H7 (cell line): ENCODE data around the gene FAM163B. TPM values are rescaled to one million over a fixed set of nuclear protein-coding genes. Genes with fewer than 3 reads are reported as not detected.

ENCODE experiments used
- DNase-seq: peaks from one replicate; pipeline ENCODE4 v3.0.0; 2012
- H3K27me3 ChIP-seq: 2 replicates; pipeline ENCODE4 v1.6.0; 2011; ENCODE audit warnings: mild to moderate bottlenecking, low read length; ENCODE audit not compliant: control insufficient read depth, insufficient read depth
- H3K36me3 ChIP-seq: replicated peaks from 2 replicates; pipeline ENCODE4 v1.5.1; 2011; ENCODE audit warnings: low read length; ENCODE audit not compliant: control insufficient read depth, insufficient read depth
- H3K4me3 ChIP-seq: 2 replicates; pipeline ENCODE4 v1.5.1; 2011; ENCODE audit warnings: low read depth, mild to moderate bottlenecking, control low read depth, low read length, moderate library complexity; ENCODE audit not compliant: insufficient read depth
- total RNA-seq: library from RNA; depleted of rRNA; stranded (reverse); fragments of >200 nt; shearing (Covaris generic); gene quantifications from 2 replicates; pipeline ENCODE4 v1.2.3, GENCODE V29; 2014

The FAM163B gene
- total RNA-seq, 1 experiment from 2014 or later, result 1.2 TPM

DNA sequence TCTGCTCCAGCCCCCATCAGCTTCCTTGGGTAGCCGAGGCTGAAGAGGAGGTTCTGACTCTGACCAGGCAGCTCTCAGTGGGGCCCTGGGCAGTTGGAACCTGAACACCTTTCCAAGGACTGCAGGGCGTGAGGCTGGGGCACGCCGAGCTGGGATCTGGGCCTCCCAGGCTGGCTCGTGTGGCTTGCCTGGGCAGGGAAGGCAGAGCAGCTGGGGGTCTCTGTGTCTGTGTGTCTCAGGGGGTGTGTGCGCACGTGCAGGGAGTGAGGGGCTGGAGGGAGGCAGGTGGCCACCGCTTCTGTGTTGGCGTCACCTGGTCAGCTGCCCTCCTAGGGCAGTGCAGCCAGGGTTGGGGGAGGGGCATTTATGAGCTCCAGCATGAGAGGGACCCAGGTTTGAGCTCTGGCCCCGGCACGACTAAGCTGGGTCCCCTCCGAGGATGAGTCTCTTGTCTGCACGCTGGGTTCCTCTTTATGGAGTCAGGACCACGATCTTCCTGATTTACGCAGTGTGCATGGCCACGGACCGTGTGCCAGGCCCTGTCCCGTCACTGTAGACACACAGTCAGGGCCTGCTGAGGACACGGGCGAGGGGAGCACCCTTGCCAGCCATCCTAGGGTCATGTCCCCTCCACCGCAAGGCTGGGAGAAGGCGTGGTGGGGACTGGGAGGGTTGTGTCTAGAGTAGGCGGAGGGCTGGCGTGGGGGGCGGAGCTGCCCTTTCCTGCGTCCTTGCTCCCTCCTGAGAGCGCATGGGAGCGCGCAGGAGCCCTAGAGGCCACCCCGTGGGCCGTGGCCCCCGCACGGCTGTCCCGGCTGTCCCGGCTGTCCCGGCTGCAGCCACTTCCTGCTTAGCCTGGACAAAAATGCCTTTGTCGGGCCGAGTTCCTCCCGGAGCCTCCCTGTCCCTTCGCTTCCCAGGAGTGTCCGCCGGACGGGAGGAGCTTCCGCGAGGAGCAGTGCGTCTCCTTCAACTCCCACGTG, 70.0 kb downstream of the FAM163B start:
- H3K4me3 ChIP-seq, result no peak overlapping the region
- DNase-seq, result peak; percentile 84
- no peaks in the 10 kb centered on the region for H3K36me3 ChIP-seq
- no peaks in the 10 kb centered on the region; the same call in 1 of the 2 replicates for H3K27me3 ChIP-seq

DNA sequence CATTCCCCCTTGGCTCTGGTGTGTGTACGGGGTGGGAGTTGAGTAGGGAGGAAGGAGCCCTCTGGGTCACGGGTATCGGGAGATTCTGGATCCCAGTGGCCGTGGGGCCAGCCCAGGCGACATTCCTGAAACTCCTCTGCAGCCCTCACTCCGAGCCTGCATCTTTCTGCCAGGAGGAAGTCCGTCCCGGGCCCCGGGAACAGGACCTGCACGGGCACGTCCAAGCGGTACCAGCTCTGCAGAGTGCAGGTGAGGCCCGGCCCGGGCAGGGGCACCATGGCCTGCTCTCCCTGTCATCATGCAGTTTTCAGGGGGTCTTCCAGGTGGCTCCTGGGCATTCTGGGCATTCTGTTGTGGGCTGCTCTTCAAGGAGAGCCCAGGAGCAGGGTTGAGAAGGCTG, 71.0 kb downstream of the FAM163B start:
- no peak overlapping the region for H3K4me3 ChIP-seq
- H3K27me3 ChIP-seq, result peaks cover 1% of the 10 kb centered on the region; the same call in 1 of the 2 replicates
- H3K36me3 ChIP-seq, result no peaks in the 10 kb centered on the region
- no peak for DNase-seq

DNA sequence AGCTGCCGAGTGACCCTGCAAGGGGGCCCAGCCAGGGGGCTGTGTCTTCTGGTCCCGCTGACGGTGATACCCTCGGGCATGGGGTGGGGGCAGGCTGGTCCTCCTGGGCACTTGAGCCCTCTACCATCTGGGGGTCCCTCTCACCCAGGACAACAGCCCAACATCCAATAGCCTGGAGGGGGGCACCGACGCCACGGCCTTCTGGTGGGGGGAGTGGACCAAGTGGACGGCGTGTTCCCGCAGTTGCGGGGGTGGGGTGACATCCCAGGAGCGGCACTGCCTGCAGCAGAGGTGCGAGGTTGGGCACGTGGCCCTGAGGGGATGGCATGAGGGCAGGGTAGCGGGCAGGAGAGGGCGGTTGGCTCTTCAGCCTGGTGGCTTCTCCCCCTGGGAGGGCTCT, 71.9 kb downstream of the FAM163B start:
- no peak overlapping the region for H3K4me3 ChIP-seq
- peaks cover 1% of the 10 kb centered on the region; the same call in 1 of the 2 replicates for H3K27me3 ChIP-seq
- no peaks in the 10 kb centered on the region for H3K36me3 ChIP-seq
- DNase-seq, result no peak

DNA sequence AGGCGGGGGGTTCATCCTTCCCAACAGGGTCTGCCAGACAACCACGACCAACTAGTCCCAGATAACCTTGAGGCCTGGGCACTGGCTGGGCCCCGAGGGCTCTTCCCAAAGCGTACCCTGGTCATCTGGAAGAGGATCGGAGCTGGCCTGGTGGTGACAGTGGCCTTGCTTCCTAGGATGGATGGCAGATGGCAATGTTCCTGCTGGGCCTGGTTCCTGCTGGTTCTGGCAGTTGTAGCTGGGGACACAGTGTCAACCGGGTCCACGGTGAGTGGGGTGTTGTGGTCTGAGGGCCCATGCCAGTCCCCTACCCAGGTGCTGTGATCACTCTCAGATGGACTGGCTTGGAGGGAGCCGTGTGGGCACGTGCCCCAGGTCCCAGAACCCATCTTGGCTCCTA, 72.7 kb downstream of the FAM163B start:
- Histone ChIP-seq H3K36me3 (no peaks in the 10 kb centered on the region), H3K27me3 (peaks cover 1% of the 10 kb centered on the region; the same call in 1 of the 2 replicates), H3K4me3 (no peak overlapping the region)
- DNase-seq, result no peak

DNA sequence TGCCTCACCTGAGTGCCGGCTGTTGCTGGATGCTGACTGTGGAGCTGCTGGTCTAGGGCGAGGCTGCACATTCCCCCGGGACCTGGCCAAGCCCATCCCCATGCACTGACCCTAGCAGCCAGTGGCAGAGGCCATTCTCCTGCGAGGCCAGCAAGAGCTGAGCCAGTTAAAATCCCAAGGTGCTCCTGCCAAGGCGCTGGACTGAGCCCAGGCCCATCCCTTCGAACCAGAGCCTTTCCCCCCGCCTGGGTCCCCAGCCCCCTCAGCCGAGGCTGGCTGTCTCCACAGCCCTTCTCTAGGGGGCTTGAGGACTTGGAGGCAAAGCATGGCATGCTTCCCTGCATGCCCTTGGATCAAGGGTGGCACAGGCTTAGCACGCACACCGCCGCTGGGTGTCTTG, 73.1 kb downstream of the FAM163B start:
- peak; percentile 55 for DNase-seq
- Histone ChIP-seq H3K27me3 (peaks cover 1% of the 10 kb centered on the region; the same call in 1 of the 2 replicates), H3K36me3 (no peaks in the 10 kb centered on the region), H3K4me3 (no peak overlapping the region)

DNA sequence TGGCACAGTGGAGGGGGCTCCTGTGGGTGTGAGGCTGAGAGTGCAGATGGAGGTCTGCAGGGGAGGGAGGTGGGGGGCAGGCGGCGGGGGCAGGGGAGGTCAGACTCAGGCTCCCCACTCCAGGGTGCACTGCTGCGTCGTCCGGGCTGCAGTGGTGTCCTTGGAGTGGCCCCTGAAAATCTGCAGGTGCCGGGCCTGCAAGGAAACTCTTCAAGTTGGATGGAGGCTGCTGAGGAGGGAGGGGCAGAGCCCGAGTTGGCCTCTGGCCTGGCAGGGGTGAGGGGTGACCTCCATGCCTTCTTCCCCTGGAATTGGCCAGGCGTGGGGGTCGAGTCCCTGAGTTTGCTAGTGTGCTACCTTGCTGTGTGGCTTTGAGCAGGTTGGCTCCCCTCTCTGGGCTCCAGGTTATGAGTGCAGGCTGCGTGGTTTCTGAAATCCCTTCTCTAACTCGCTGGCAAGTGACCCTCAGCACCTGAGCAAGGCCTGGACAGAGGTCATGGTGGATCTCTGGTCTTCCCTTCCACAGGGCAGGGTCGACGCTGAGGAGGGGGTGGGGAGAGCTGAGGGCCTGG, 73.8 kb downstream of the FAM163B start:
- Histone ChIP-seq H3K4me3 (no peak overlapping the region; the same call in 1 of the 2 replicates), H3K36me3 (no peaks in the 10 kb centered on the region), H3K27me3 (peaks cover 1% of the 10 kb centered on the region; the same call in 1 of the 2 replicates)
- peak; percentile 62 for DNase-seq

DNA sequence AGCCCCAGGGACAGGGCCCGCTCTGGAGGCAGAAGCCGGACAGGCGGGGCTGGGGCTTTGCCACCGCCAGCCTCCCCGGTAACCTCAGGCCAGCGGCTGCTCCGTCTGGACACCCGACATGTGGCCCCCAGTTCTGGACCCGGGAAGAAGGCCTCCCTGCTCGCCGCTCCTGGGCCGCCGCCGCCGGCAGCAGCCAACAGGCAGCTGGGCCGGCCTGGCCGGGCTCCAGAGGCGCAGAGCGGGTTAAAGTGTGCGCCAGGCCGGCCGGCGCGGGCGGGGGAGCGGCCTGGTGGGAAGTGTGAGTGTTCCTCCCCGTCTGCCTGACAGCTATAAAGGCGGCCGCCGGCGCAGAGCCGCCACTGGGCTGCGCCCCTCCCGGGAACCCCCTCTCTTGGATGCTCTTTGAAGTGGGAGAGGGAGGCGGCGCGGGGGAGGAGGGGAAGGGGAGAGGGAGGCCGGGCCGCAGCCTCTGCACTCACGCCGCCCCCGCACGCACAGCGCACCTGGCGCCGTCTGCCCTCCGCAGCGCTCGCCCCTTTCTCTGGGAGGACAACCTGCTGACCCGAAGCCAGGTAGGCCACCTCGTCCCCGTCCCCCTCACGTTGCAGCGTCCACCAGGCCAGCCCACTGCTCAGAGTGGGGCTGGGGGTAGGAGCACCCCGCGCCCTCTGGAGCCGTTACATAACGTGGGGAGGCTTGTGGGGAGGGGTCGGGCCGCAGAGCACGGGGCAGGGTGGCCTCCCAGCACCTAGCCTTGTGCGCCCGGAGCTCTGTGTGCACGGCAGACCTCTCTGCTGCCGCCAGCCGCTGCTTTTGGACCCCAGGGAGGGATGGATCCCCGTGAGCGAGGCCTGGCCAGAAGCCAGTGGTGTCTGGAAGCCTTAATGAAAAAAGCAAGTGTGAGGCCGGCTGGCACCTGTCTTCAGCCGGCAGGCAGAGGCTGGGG, 74.6 kb downstream of the FAM163B start, which contains the start of gene ADAMTSL2:
ADAMTSL2 (plus strand) TSS at position 359 of the 946 bp plus-strand sequence. CDS start 2,009 bp downstream, outside the sequence.
- peak; percentile 92 for DNase-seq
- no peaks in the 10 kb centered on the region for H3K36me3 ChIP-seq
- peaks cover 1% of the 10 kb centered on the region; the same call in 1 of the 2 replicates for H3K27me3 ChIP-seq
- H3K4me3 ChIP-seq, result peak within 1 kb of the TSS; percentile 25; the same call in 1 of the 2 replicates

DNA sequence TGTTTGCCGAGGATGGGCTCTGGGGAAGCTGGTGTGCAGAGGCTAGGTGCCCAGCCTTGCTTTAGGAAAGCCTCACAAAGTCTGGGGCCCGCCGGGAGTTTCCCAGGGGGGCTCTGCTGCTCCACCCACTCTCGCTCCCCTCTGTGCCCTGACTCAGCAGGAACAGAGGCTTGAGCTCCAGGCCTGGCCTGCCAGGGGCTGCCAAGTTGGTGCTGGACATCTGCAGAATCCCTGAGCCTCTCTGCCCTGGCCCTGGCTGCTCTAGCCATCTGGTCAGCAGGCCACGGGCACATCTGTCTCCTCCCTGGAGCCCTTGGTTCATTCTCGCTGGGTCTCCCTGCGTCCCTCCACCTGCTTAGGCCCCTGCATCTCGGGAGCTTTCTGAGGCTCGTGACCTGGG, 75.3 kb downstream of the FAM163B start:
- Histone ChIP-seq H3K36me3 (no peaks in the 10 kb centered on the region), H3K4me3 (no peak overlapping the region), H3K27me3 (peaks cover 1% of the 10 kb centered on the region; the same call in 1 of the 2 replicates)
- no peak for DNase-seq

DNA sequence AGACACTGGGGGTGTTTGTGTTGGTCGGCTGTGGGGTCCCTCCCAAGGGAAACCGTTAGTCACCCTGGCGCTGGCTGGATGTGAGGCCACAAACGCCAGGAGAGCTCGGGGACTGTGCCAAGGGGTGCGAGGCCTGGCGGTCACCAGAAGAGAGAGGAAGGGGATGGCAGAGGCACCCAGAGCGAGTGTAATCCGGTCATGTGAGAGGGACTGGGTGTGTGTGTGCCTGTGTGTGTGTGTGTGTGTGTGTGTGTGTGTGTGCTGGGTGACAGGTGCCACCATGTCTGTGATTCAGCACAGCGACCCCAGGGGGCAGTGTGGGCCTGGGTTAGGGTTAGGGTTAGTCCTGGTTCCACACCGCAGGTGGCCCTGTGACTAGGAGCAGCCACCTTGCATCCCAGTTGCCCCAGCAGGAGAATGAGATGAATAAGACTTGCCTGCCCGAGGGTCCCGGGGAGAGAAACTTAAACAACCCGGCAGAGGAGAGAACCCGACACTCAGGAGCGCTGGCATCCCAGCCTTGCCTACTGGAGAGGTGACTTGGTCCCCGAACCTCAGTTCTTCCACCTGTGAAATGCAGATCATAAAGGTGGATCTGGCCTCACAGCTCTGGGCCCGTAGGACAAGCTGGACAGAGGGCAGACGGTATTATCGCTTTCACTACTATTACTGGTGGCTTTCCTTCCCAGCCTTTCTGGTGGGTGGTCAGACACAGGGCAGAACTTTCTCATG, 76.1 kb downstream of the FAM163B start:
- DNase-seq, result peak; percentile 90
- H3K4me3 ChIP-seq, result no peak overlapping the region
- H3K36me3 ChIP-seq, result no peaks in the 10 kb centered on the region
- H3K27me3 ChIP-seq, result peaks cover 1% of the 10 kb centered on the region; the same call in 1 of the 2 replicates

DNA sequence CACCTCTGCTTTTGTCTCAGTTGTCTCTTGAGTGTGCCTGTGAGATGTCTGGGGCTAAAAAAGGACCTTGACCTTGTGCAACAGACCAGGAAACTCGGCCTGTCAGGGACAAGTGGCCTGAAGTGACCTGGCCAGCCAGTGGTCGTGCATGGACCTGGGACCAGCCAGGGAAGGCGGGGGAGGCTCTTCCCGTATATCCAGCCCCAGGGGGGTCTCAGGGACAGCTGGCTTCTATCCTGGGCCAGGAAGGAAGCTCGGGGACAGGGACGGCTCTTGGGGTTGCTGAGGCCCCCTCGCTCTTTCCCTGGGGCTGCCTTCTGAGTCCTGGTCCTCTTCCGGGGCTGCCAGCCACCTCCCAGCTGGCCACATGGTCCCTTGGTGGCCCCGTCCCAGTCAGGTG, 77.9 kb downstream of the FAM163B start:
- H3K36me3 ChIP-seq, result no peaks in the 10 kb centered on the region
- no peak overlapping the region for H3K4me3 ChIP-seq
- no peak for DNase-seq
- H3K27me3 ChIP-seq, result peaks cover 1% of the 10 kb centered on the region; the same call in 1 of the 2 replicates

DNA sequence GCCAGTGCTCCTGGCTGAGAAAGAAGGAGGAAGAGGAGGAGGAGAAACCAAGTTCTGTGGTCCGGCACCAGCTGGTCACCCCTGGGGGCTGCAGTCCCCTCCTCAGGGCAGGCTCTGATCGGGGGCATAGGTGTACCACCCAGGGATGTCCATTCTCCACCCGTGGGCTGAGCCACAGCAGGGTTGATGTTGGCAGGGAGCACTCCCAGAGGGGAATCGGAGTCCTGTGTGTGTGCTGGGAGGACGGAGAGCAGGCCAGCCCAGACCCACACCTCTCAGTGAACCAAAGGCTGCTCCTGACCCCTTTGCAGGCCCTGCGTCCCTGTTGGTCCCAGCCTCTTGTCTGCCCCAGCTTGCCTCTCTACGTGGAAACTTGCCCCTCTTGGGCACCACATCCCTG, 79.3 kb downstream of the FAM163B start:
- Histone ChIP-seq H3K27me3 (peaks cover 1% of the 10 kb centered on the region; the same call in 1 of the 2 replicates), H3K36me3 (no peaks in the 10 kb centered on the region), H3K4me3 (no peak overlapping the region)
- no peak for DNase-seq

DNA sequence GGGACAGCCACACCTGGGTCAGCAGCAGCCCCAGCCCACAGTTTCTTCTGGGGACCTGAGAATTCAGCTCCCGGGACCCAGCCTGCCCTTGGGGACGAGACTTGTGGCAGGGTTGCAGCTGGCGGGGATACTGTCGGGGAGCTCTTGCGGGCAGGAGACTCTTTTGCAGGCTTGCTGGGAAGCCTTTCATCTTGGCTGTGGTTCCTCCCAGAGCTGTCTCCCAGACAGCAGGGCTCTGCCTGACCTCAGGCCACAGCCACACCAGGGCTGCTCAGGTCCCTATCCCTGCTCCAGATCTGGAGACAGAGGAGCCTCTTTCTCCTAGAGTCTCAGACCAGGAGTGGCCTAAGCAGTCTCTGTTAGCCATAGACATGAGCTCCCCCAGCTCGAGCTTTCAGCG, 79.7 kb downstream of the FAM163B start:
- Histone ChIP-seq H3K36me3 (no peaks in the 10 kb centered on the region), H3K4me3 (no peak overlapping the region), H3K27me3 (peaks cover 1% of the 10 kb centered on the region; the same call in 1 of the 2 replicates)
- no peak for DNase-seq

DNA sequence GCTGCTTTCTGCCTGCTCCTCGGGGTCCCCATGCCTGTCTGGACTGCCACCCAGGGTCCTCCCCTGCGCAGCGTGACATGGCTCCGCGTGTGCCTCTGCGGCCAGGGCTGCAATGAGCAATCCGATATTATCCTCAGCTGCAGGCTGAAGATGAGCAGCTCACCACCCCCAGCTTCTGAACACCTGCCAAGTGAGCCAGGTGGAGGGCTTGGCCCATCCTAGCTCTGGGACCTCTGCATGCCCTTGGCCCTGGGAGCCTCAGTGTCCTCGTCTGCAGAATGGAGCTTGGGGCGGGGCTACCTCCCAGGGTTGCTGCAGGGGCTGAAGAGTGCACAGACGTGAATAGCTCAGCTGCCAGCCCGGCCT, 80.3 kb downstream of the FAM163B start:
- peaks cover under 1% of the 10 kb centered on the region; the same call in 1 of the 2 replicates for H3K27me3 ChIP-seq
- no peak overlapping the region for H3K4me3 ChIP-seq
- H3K36me3 ChIP-seq, result no peaks in the 10 kb centered on the region
- DNase-seq, result no peak
